Tibial nerve (tissue), 4 donors: ENCODE results near the gene CNGA1. TPM values are rescaled to one million over a fixed set of nuclear protein-coding genes. Genes with fewer than 3 reads are reported as not detected.

ENCODE experiments used
- DNase-seq, 2 donors: peaks; one replicate each; pipeline ENCODE4 v3.0.0-alpha.2; 2019; ENCODE audit warnings: low spot score in 2 of 2
- H3K27ac ChIP-seq, 4 donors: fragments of 200-600 bp; sonication (generic) in 3 of 4; one replicate each; pipeline ENCODE4 v1.5.1; 2017 to 2019; ENCODE audit warnings: mild to moderate bottlenecking in 1 of 4
- H3K27me3 ChIP-seq, 2 donors: fragments of 200-600 bp; sonication (generic) in 1 of 2; one replicate each; pipeline versions ENCODE4 v1.5.1 to v1.6.0; 2017 to 2019
- H3K36me3 ChIP-seq, 3 donors: fragments of 200-600 bp; sonication (generic); one replicate each; pipeline ENCODE4 v1.5.1; 2018 to 2019
- H3K4me1 ChIP-seq, 4 donors: fragments of 200-600 bp; sonication (generic) in 3 of 4; one replicate each; pipeline ENCODE4 v1.5.1; 2017 to 2019
- H3K4me3 ChIP-seq, 4 donors: fragments of 200-600 bp; sonication (generic) in 3 of 4; one replicate each; pipeline ENCODE4 v1.5.1; 2017 to 2019; ENCODE audit warnings: mild to moderate bottlenecking in 1 of 4, moderate library complexity in 1 of 4
- H3K9me3 ChIP-seq, 4 donors: fragments of 200-600 bp; sonication (generic) in 3 of 4; one replicate each; pipeline ENCODE4 v1.5.1; 2017 to 2019
- CTCF ChIP-seq, 5 experiments: fragments of 200-600 bp in 3 of 5; fragments of 450-650 bp in 2 of 5; sonication (generic) in 3 of 5; IDR thresholded peaks; one replicate each; pipeline ENCODE4 v1.5.1; 2016 to 2019; ENCODE audit warnings: antibody characterized with exemption in 5 of 5, mild to moderate bottlenecking in 3 of 5, moderate library complexity in 2 of 5
- EP300 ChIP-seq, 2 donors: sonication (generic); formaldehyde crosslinking; IDR thresholded peaks; one replicate each; pipeline ENCODE4 v1.6.1; 2017; ENCODE audit warnings: antibody characterized with exemption in 2 of 2, mild to moderate bottlenecking in 1 of 2
- POLR2A ChIP-seq, 2 donors: fragments of 450-650 bp; IDR thresholded peaks; one replicate each; pipeline ENCODE4 v1.6.1; 2017; ENCODE audit warnings: antibody characterized with exemption in 2 of 2, mild to moderate bottlenecking in 2 of 2, moderate library complexity in 2 of 2
- WGBS, 2 donors: methylation state at CpG; one replicate each; pipeline ENCODE4 v1.1.5; 2018; 5-methylcytosine and 5-hydroxymethylcytosine counted together
- total RNA-seq, 4 donors: library from RNA; depleted of rRNA; stranded (reverse); fragments of >200 nt; gene quantifications; one replicate each; pipeline ENCODE4 v1.1.0, GENCODE V29; 2016

The CNGA1 gene
- total RNA-seq, 4 donors from 2014 or later: 4.1 to 7.2 (median 4.7) TPM

GRCh38 chr4:47945930-47946726 lies 70.4 kb downstream of the CNGA1 start:
- no peaks in the 10 kb centered on the region for H3K27me3 ChIP-seq
- TF ChIP-seq CTCF (IDR thresholded peaks at IDR 0.05): no peak
- H3K27ac ChIP-seq: no peak overlapping the region
- no peak for DNase-seq
- WGBS, 2 donors: 83% methylated on average over 5 of the region's 5 CpGs
- no peak overlapping the region for H3K4me3 ChIP-seq
- no peaks in the 10 kb centered on the region for H3K9me3 ChIP-seq
- H3K36me3 ChIP-seq: peaks cover 0 to 4% (median 0%) of the 10 kb centered on the region in 3 donors
- no peaks in the 10 kb centered on the region for H3K4me1 ChIP-seq

- no peak for DNase-seq
- H3K36me3 ChIP-seq: no peaks in the 10 kb centered on the region
- no peak overlapping the region for H3K27ac ChIP-seq
- H3K9me3 ChIP-seq: no peaks in the 10 kb centered on the region
- no peaks in the 10 kb centered on the region for H3K4me1 ChIP-seq
- TF ChIP-seq EP300 (IDR thresholded peaks at IDR 0.05) (no peak), POLR2A (IDR thresholded peaks at IDR 0.05) (no peak), CTCF (IDR thresholded peaks at IDR 0.05) (no peak)
- no peaks in the 10 kb centered on the region for H3K27me3 ChIP-seq
- H3K4me3 ChIP-seq: no peak overlapping the region
- 63 to 70% methylated on average over 10 of the region's 10 CpGs for WGBS, 2 donors
These were observed 74.2 kb downstream of the CNGA1 start for GRCh38 chr4:47942081-47942819.

DNA sequence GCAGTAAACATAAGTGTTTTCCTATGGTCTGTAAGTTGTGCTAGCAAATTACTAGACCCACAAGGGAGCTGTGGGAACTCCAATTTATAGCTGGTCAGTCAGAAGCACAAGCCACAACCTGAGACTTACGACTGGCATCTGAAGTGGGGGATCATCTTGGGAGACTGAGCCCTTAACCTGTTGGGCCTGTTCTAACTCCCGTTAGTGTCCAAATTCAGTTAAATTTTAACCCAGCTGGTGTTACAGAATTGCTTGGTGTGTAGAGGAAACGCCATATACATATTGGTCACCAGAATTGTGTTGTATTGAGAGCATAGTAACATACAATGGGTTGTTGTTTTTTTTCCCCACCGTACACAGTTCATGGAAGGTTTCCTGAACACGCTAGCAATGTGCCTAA lies 77.0 kb downstream of the CNGA1 start:
- TF ChIP-seq EP300 (IDR thresholded peaks at IDR 0.05): no peak
- no peak for TF ChIP-seq CTCF (IDR thresholded peaks at IDR 0.05)
- TF ChIP-seq POLR2A (IDR thresholded peaks at IDR 0.05): no peak
- H3K27ac ChIP-seq: no peak overlapping the region
- no peak for DNase-seq
- H3K4me1 ChIP-seq: no peaks in the 10 kb centered on the region
- H3K36me3 ChIP-seq: no peaks in the 10 kb centered on the region
- H3K27me3 ChIP-seq: no peaks in the 10 kb centered on the region
- no peak overlapping the region for H3K4me3 ChIP-seq
- H3K9me3 ChIP-seq: no peaks in the 10 kb centered on the region
- 77 to 82% methylated on average over 5 of the region's 5 CpGs for WGBS, 2 donors

- no peaks in the 10 kb centered on the region for H3K36me3 ChIP-seq
- no peaks in the 10 kb centered on the region for H3K27me3 ChIP-seq
- no peaks in the 10 kb centered on the region for H3K9me3 ChIP-seq
- H3K4me3 ChIP-seq: no peak overlapping the region
- TF ChIP-seq EP300 (IDR thresholded peaks at IDR 0.05): no peak
- no peak for TF ChIP-seq POLR2A (IDR thresholded peaks at IDR 0.05)
- no peak for DNase-seq
- no peak overlapping the region for H3K27ac ChIP-seq
- WGBS, 2 donors: 87 to 94% methylated on average over 6 of the region's 6 CpGs
- peaks cover 0 to 10% (median 1%) of the 10 kb centered on the region in 4 donors for H3K4me1 ChIP-seq
These were observed 80.1 kb downstream of the CNGA1 start for GRCh38 chr4:47936336-47936735.

DNA sequence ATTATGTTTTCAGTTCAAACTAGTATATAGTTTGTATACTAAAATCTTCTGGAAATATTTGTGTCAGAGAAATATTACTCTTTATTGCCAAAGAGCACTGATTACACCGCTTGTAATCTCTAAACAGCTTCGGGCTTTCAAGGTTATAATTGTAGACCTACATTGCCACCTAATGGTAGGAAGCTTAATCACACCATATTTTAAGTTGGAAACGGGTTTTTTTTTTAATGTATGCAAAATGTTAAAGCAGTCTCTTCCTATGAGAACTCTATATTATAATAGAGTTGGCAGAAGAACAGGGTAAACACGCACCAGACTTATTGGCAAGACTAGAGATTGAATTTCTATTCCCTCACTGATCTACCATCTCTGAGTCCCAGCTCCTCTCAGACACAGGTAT lies 82.6 kb downstream of the CNGA1 start:
- H3K27ac ChIP-seq: no peak overlapping the region
- 3 to 4% methylated on average over 4 of the region's 4 CpGs for WGBS, 2 donors
- no peaks in the 10 kb centered on the region for H3K9me3 ChIP-seq

More for the DNA sequence above, 82.6 kb downstream of the CNGA1 start:
- peaks cover 0 to 17% (median 5%) of the 10 kb centered on the region in 4 donors for H3K4me1 ChIP-seq
- H3K4me3 ChIP-seq: no peak overlapping the region
- H3K36me3 ChIP-seq: no peaks in the 10 kb centered on the region
- no peaks in the 10 kb centered on the region for H3K27me3 ChIP-seq
- no peak for DNase-seq
- peak; percentile 45 to 64 (median 56) for TF ChIP-seq CTCF (IDR thresholded peaks at IDR 0.05)
- TF ChIP-seq POLR2A (IDR thresholded peaks at IDR 0.05): no peak
